ENCODE data around the gene SLCO3A1. TPM values are rescaled to one million over a fixed set of nuclear protein-coding genes. Genes with fewer than 3 reads are reported as not detected.

SLCO3A1 gene
- total RNA-seq, 2 experiments from 2014 or later: 29.5 to 30.4 TPM

- Mint-ChIP-seq H3K27me3 (no peaks in the 10 kb centered on the region), H3K4me3 (no peak overlapping the region), H3K27ac (no peak overlapping the region), H3K4me1 (ENCODE audit: low read depth) (peaks cover 91% of the 10 kb centered on the region), H3K36me3 (ENCODE audit: low read depth) (no peaks in the 10 kb centered on the region), H3K9me3 (no peaks in the 10 kb centered on the region)
- H3K9me3 ChIP-seq (ENCODE audit: control insufficient read depth in 1 of 2, insufficient read depth in 1 of 2, low read length in 2 of 2): no peaks in the 10 kb centered on the region
- H3K4me3 ChIP-seq (ENCODE audit: low read length): no peak overlapping the region
- no peaks in the 10 kb centered on the region for H3K27me3 ChIP-seq (ENCODE audit: control insufficient read depth in 1 of 2, insufficient read depth in 2 of 2, low read length in 2 of 2)
- H3K27ac ChIP-seq (ENCODE audit: low read depth in 1 of 2, low read length in 2 of 2): no peak overlapping the region
- TF ChIP-seq, protein P1, sequence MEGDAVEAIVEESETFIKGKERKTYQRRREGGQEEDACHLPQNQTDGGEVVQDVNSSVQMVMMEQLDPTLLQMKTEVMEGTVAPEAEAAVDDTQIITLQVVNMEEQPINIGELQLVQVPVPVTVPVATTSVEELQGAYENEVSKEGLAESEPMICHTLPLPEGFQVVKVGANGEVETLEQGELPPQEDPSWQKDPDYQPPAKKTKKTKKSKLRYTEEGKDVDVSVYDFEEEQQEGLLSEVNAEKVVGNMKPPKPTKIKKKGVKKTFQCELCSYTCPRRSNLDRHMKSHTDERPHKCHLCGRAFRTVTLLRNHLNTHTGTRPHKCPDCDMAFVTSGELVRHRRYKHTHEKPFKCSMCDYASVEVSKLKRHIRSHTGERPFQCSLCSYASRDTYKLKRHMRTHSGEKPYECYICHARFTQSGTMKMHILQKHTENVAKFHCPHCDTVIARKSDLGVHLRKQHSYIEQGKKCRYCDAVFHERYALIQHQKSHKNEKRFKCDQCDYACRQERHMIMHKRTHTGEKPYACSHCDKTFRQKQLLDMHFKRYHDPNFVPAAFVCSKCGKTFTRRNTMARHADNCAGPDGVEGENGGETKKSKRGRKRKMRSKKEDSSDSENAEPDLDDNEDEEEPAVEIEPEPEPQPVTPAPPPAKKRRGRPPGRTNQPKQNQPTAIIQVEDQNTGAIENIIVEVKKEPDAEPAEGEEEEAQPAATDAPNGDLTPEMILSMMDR (IDR thresholded peaks at IDR 0.05): no peak
- no peak for DNase-seq
- intact Hi-C loops (cut with DNase I, micrococcal nuclease): no loop called here
- peaks cover 76% of the 10 kb centered on the region for H3K4me1 ChIP-seq (ENCODE audit: insufficient read depth, low read length)
- POLR2A ChIA-PET: no interaction called here
- no peaks in the 10 kb centered on the region for H3K36me3 ChIP-seq (ENCODE audit: insufficient read depth, low read length)
- no peak for ATAC-seq (ENCODE audit: poor library complexity)
- CTCF ChIA-PET: no interaction called here
Observed at GRCh38 chr15:91950054-91950453, 96.5 kb downstream of the SLCO3A1 start.

DNA sequence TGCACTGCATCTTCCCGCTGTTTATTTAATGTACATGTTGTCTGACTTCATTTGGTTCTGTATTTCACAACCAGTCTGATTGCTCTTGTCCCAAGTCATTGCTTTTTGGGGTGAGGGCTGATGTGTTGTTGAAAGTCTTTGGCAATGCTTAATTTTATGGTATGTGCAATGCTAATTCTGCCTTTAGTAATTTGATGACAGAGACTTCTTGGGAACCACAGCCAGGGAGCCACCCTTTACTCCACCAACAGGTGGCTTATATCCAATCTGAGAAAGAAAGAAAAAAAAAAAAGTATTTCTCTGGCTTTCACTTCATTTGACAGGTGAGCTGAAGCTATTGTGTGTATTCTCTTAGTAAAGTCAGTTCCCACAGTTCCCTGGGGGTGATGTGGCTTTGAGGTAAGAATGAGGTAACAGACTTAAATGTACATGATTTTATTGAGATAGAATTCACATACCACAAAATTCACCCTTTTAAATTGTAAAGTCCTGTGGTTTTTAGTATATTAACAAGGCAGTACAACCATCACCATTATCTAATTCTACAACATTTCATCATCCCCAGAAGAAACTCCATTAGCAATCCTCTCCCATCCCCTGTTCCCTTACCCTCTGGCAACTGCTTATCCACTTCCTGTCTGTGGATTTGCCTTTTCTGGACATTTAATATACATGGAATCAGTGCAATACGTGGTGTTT is 97.3 kb downstream of the SLCO3A1 start:
- ChIA-PET POLR2A (no interaction called here), CTCF (no interaction called here)
- ATAC-seq (ENCODE audit: poor library complexity) (no peak), DNase-seq (peak in 2 of 14 experiments; percentile 22 to 23)
- H3K4me3 ChIP-seq (ENCODE audit: low read length): no peak overlapping the region
- H3K27ac Mint-ChIP-seq: no peak overlapping the region
- H3K9me3 Mint-ChIP-seq: no peaks in the 10 kb centered on the region
- H3K27me3 Mint-ChIP-seq: no peaks in the 10 kb centered on the region
- no peaks in the 10 kb centered on the region for H3K9me3 ChIP-seq (ENCODE audit: control insufficient read depth in 1 of 2, insufficient read depth in 1 of 2, low read length in 2 of 2)
- H3K36me3 Mint-ChIP-seq (ENCODE audit: low read depth): no peaks in the 10 kb centered on the region
- intact Hi-C loops (cut with DNase I, micrococcal nuclease): no loop called here
- no peak overlapping the region for H3K27ac ChIP-seq (ENCODE audit: low read depth in 1 of 2, low read length in 2 of 2)
- TF ChIP-seq, protein P1 (IDR thresholded peaks at IDR 0.05): no peak
- peaks cover 92% of the 10 kb centered on the region for H3K4me1 Mint-ChIP-seq (ENCODE audit: low read depth)
- H3K36me3 ChIP-seq (ENCODE audit: insufficient read depth, low read length): no peaks in the 10 kb centered on the region
- H3K27me3 ChIP-seq (ENCODE audit: control insufficient read depth in 1 of 2, insufficient read depth in 2 of 2, low read length in 2 of 2): no peaks in the 10 kb centered on the region
- no peak overlapping the region for H3K4me3 Mint-ChIP-seq
- peaks cover 74% of the 10 kb centered on the region for H3K4me1 ChIP-seq (ENCODE audit: insufficient read depth, low read length)

DNA sequence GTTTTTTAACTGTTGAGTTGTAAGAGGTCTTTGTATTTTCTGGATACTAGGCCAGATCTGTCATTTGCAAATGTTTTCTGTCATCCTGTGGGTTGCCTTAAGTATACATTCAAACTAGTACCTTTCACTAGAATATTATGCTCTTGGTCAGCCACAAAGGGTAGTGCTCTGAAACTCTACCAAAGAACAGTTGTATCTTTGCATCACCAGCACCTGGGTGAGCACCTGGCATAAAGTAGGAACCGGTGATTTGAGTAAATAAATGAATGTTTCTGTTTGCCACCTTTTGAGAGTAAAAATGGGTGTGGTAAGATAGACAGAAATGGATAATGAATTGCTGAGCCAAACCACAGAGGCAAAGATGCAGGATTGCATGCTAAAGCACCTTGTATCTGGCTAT is 98.7 kb downstream of the SLCO3A1 start:
- no peak overlapping the region for H3K4me3 Mint-ChIP-seq
- H3K27ac Mint-ChIP-seq: no peak overlapping the region
- Histone ChIP-seq H3K27ac (ENCODE audit: low read depth in 1 of 2, low read length in 2 of 2) (no peak overlapping the region), H3K4me1 (ENCODE audit: insufficient read depth, low read length) (peaks cover 64% of the 10 kb centered on the region), H3K9me3 (ENCODE audit: control insufficient read depth in 1 of 2, insufficient read depth in 1 of 2, low read length in 2 of 2) (no peaks in the 10 kb centered on the region), H3K4me3 (ENCODE audit: low read length) (no peak overlapping the region), H3K36me3 (ENCODE audit: insufficient read depth, low read length) (no peaks in the 10 kb centered on the region), H3K27me3 (ENCODE audit: control insufficient read depth in 1 of 2, insufficient read depth in 2 of 2, low read length in 2 of 2) (no peaks in the 10 kb centered on the region)
- DNase-seq (no peak), ATAC-seq (ENCODE audit: poor library complexity) (no peak)
- CTCF ChIA-PET: no interaction called here
- H3K4me1 Mint-ChIP-seq (ENCODE audit: low read depth): peaks cover 79% of the 10 kb centered on the region
- POLR2A ChIA-PET: no interaction called here
- no peaks in the 10 kb centered on the region for H3K36me3 Mint-ChIP-seq (ENCODE audit: low read depth)
- TF ChIP-seq, protein P1 (IDR thresholded peaks at IDR 0.05): no peak
- no peaks in the 10 kb centered on the region for H3K9me3 Mint-ChIP-seq
- intact Hi-C loops (cut with DNase I, micrococcal nuclease): no loop called here
- H3K27me3 Mint-ChIP-seq: no peaks in the 10 kb centered on the region

All from CD4-positive, alpha-beta T cell (primary cell).